Endothelial cell of umbilical vein (primary cell): ENCODE results near the gene MUL1. TPM values are rescaled to one million over a fixed set of nuclear protein-coding genes. Genes with fewer than 3 reads are reported as not detected.

ENCODE experiments used
- BruUV-seq: library from RNA; stranded (reverse); fragments of 400-500 nt; replicated peaks from 2 replicates; lab custom pipeline; 2021; lab: Mats Ljungman, UMichigan
- CTCF ChIA-PET: fragments of 300-600, 350-600 bp; sonication (Branson Sonifier 250); formaldehyde crosslinking; loops from one replicate; lab custom pipeline; 2021; ENCODE audit warnings: antibody characterized with exemption, inconsistent platforms; lab: Charles Lee
- POLR2A ChIA-PET: fragments of 300-600, 350-600 bp; sonication (Branson Sonifier 250); formaldehyde crosslinking; loops from one replicate; lab custom pipeline; 2021; ENCODE audit warnings: antibody characterized with exemption, inconsistent platforms; lab: Charles Lee
- DNase-seq: peaks from one replicate; pipeline ENCODE4 v3.0.0-alpha.2; 2011; ENCODE audit warnings: low read depth, low spot score
- FAIRE-seq: peaks from 2 replicates; lab custom pipeline; 2011; peaks lifted over from hg19 to GRCh38; lab: Jason Lieb, UNC
- H2AFZ ChIP-seq: 2 replicates; pipeline ENCODE4 v1.6.0; 2012; ENCODE audit warnings: low read depth, low read length, control low read depth, inconsistent platforms
- H3K27ac ChIP-seq: 2 replicates; pipeline ENCODE4 v1.5.1; 2011; ENCODE audit warnings: low read depth, mild to moderate bottlenecking, control low read depth, low read length, moderate library complexity; ENCODE audit not compliant: insufficient read depth
- H3K27me3 ChIP-seq, 2 experiments: 2 replicates each; pipeline versions ENCODE4 v1.6.0 to v1.6.1; 2011; ENCODE audit warnings: low read length in 2 of 2, mixed read lengths in 1 of 2; ENCODE audit not compliant: control insufficient read depth in 2 of 2, insufficient read depth in 2 of 2
- H3K36me3 ChIP-seq, 2 experiments: 2 replicates in 1 of 2; 3 replicates in 1 of 2; pipeline ENCODE4 v1.5.1; 2011; ENCODE audit warnings: low read length in 2 of 2, mild to moderate bottlenecking in 1 of 2, moderate library complexity in 1 of 2; ENCODE audit not compliant: control insufficient read depth in 2 of 2, insufficient read depth in 2 of 2; ENCODE audit errors: extremely low read depth in 1 of 2
- H3K4me1 ChIP-seq: 3 replicates; pipeline ENCODE4 v1.5.1; 2011; ENCODE audit warnings: mild to moderate bottlenecking, low read length; ENCODE audit not compliant: control insufficient read depth, insufficient read depth; ENCODE audit errors: extremely low read depth
- H3K4me2 ChIP-seq: 2 replicates; pipeline ENCODE4 v1.6.1; 2011; ENCODE audit warnings: low read length, control low read depth, mixed read lengths; ENCODE audit not compliant: insufficient read depth
- H3K4me3 ChIP-seq, 3 experiments: fragments of 200-600 bp in 1 of 3; sonication (generic), shearing (Covaris generic) in 1 of 3; replicated peaks in 1 of 3; 2 replicates each; pipeline ENCODE4 v1.5.1; 2011 to 2016; ENCODE audit warnings: control low read depth in 3 of 3, low read length in 3 of 3, mild to moderate bottlenecking in 2 of 3, inconsistent platforms in 1 of 3, low read depth in 1 of 3, moderate library complexity in 1 of 3; ENCODE audit not compliant: insufficient read depth in 1 of 3
- H3K79me2 ChIP-seq: 2 replicates; pipeline ENCODE4 v1.6.0; 2012; ENCODE audit warnings: low read length, inconsistent platforms; ENCODE audit not compliant: control insufficient read depth, insufficient read depth
- H3K9ac ChIP-seq: replicated peaks from 2 replicates; pipeline ENCODE3; 2011; ENCODE audit warnings: low read length, control low read depth; ENCODE audit not compliant: insufficient read depth; ENCODE audit errors: extremely low read depth
- H3K9me1 ChIP-seq: replicated peaks from 3 replicates; pipeline ENCODE4 v1.6.0; 2011; ENCODE audit warnings: mild to moderate bottlenecking, low read length; ENCODE audit not compliant: control insufficient read depth, insufficient read depth; ENCODE audit errors: extremely low read depth
- H3K9me3 ChIP-seq: replicated peaks from 2 replicates; pipeline ENCODE4 v1.5.1; 2012; ENCODE audit warnings: low read length, inconsistent platforms; ENCODE audit not compliant: control insufficient read depth, insufficient read depth
- H4K20me1 ChIP-seq: replicated peaks from 2 replicates; pipeline ENCODE3; 2011; ENCODE audit warnings: mild to moderate bottlenecking, low read length; ENCODE audit not compliant: control insufficient read depth, insufficient read depth; ENCODE audit errors: extremely low read depth
- EZH2 ChIP-seq: IDR thresholded peaks from 2 replicates; pipeline ENCODE4 v1.6.1; 2012; ENCODE audit warnings: borderline replicate concordance, low read depth, mild to moderate bottlenecking, moderate library complexity, low read length, inconsistent platforms; ENCODE audit not compliant: severe bottlenecking
- GATA2 ChIP-seq: IDR thresholded peaks from 2 replicates; pipeline ENCODE4 v1.7.0; 2011; ENCODE audit warnings: low read depth, mild to moderate bottlenecking, moderate library complexity, mixed read lengths, low read length; ENCODE audit not compliant: insufficient read length, insufficient read depth
- JUN ChIP-seq: IDR thresholded peaks from 2 replicates; pipeline ENCODE4 v1.6.1; 2011; ENCODE audit warnings: borderline replicate concordance, low read depth; ENCODE audit not compliant: insufficient read length, insufficient read depth
- MYC ChIP-seq: IDR thresholded peaks from one replicate; pipeline ENCODE4 v1.6.1; 2011; ENCODE audit warnings: mild to moderate bottlenecking, low read depth, low read length
- POLR2A ChIP-seq: IDR thresholded peaks from 2 replicates; pipeline ENCODE4 v1.6.1; 2012; ENCODE audit warnings: low read depth, mild to moderate bottlenecking, control low read depth, low read length
- POLR2AphosphoS5 ChIP-seq: IDR thresholded peaks from 2 replicates; pipeline ENCODE4 v1.6.1; 2012; ENCODE audit warnings: low read depth, mild to moderate bottlenecking, control low read depth, low read length, moderate library complexity; ENCODE audit not compliant: insufficient read depth
- dilution Hi-C: fragments of 300-500 bp; cut with MboI; formaldehyde crosslinking; loops from one replicate; pipeline ENCODE4 v1.15.0; 2019; ENCODE audit warnings: low sequenced_read_pairs; ENCODE audit not compliant: extremely low pct_ligation_motif_present
- intact Hi-C: fragments of 100-400 bp; cut with micrococcal nuclease; formaldehyde crosslinking; loops from one replicate; pipeline ENCODE4 v1.10.0; 2022
- polyA plus RNA-seq, 4 experiments: library from polyadenylated mRNA; depleted of rRNA in 3 of 4; stranded (reverse) in 3 of 4; unstranded in 1 of 4; fragments of >200 nt; gene quantifications; 2 replicates each; pipeline versions ENCODE4 v1.2.1 to v1.2.3, GENCODE V29; 2011 to 2012; ENCODE audit warnings: missing spikeins in 1 of 4
- total RNA-seq: library from RNA; stranded (reverse); gene quantifications from 2 replicates; pipeline ENCODE4 v1.2.3, GENCODE V29; 2021
- TF ChIP-seq, protein P1 (sequence below): IDR thresholded peaks from 2 replicates; pipeline ENCODE4 v1.6.1; 2011; ENCODE audit not compliant: insufficient read depth, insufficient read length
- TF ChIP-seq, protein P2 (sequence below), 2 donors: IDR thresholded peaks; 1 replicate in 1 of 2; 2 replicates in 1 of 2; pipeline ENCODE4 v1.5.1; 2011; ENCODE audit warnings: low read length in 2 of 2, mild to moderate bottlenecking in 2 of 2, moderate library complexity in 2 of 2, control low read depth in 1 of 2, inconsistent platforms in 1 of 2, low read depth in 1 of 2; ENCODE audit not compliant: insufficient read depth in 1 of 2; ENCODE audit errors: extremely low read depth in 1 of 2

Gene MUL1
- total and polyA plus RNA-seq, 2 donors (not counting 3 experiments of a cell fraction or from before 2014, with no cell fraction given) = 28.3 to 29.5 TPM

DNA sequence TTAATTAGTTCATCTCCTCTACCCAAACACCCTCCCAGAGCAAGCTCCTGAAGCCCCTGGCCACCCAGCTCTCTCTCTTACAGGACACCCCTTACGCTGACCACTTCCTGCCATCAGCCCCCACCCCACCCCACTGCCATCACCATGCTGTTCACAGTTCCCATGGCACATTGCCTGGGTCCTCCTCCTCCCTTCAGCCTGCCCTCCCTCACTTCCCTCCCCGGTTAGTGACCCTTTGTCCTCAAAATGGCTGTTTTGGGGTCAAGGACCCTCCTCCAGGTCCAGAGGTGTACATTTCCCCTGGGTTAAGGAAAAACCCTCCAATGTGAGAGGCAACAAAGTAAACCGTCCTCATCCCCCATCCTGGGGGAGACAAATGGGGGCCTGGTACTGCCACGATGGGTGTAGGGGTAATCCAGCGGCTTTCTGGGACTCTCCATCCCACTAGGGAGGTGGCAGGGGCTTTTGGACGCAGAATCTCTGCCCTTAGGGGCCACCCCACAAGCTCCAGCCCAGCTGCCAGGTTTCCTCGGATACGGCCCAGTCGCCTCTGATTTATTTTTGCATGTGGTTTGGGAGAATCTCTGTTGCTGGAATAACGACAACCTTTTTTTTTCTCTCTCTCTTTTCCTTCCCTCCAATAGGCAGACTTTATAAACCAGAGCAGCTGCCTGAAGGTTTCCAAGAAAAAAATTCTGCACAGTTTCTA lies 30.4 kb downstream of the MUL1 start:
- DNase-seq = no peak
- H3K27ac ChIP-seq = no peak overlapping the region

GRCh38 chr1:20476265-20477038 lies 31.5 kb downstream of the MUL1 start:
- Histone ChIP-seq H3K27ac (no peak overlapping the region), H4K20me1 (no peaks in the 10 kb centered on the region), H3K27me3 (peaks cover 0 to 3% of the 10 kb centered on the region in 2 experiments), H3K79me2 (no peaks in the 10 kb centered on the region), H2AFZ (no peak overlapping the region), H3K9me3 (no peaks in the 10 kb centered on the region), H3K36me3 (no peaks in the 10 kb centered on the region), H3K9me1 (no peaks in the 10 kb centered on the region), H3K9ac (no peak overlapping the region), H3K4me3 (no peak overlapping the region), H3K4me2 (no peak overlapping the region), H3K4me1 (peaks cover 5% of the 10 kb centered on the region)
- ChIA-PET POLR2A (no interaction called here), CTCF (interaction anchor here (1.0 to 1.3 kb wide), 2 partner anchors 8 to 18 kb away, joined by 3 to 4 read pairs; no protein-coding TSS in a partner anchor)
- no TSS peak for BruUV-seq
- dilution Hi-C loops (no loop called here), intact Hi-C loops (no loop called here)
- FAIRE-seq = no peak
- no peak for TF ChIP-seq EZH2
- TF ChIP-seq JUN = no peak
- no peak for TF ChIP-seq MYC
- TF ChIP-seq, protein P1, sequence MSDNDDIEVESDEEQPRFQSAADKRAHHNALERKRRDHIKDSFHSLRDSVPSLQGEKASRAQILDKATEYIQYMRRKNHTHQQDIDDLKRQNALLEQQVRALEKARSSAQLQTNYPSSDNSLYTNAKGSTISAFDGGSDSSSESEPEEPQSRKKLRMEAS = no peak
- no peak for TF ChIP-seq POLR2A
- no peak for TF ChIP-seq POLR2AphosphoS5
- TF ChIP-seq, protein P2, sequence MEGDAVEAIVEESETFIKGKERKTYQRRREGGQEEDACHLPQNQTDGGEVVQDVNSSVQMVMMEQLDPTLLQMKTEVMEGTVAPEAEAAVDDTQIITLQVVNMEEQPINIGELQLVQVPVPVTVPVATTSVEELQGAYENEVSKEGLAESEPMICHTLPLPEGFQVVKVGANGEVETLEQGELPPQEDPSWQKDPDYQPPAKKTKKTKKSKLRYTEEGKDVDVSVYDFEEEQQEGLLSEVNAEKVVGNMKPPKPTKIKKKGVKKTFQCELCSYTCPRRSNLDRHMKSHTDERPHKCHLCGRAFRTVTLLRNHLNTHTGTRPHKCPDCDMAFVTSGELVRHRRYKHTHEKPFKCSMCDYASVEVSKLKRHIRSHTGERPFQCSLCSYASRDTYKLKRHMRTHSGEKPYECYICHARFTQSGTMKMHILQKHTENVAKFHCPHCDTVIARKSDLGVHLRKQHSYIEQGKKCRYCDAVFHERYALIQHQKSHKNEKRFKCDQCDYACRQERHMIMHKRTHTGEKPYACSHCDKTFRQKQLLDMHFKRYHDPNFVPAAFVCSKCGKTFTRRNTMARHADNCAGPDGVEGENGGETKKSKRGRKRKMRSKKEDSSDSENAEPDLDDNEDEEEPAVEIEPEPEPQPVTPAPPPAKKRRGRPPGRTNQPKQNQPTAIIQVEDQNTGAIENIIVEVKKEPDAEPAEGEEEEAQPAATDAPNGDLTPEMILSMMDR (IDR thresholded peaks at IDR 0.05; ENCODE audit: extremely low read depth in 1 of 2, insufficient read depth in 1 of 2, low read depth in 1 of 2, low read length in 2 of 2) = no peak
- TF ChIP-seq GATA2 = no peak
- no peak for DNase-seq

More for the DNA sequence above, 30.4 kb downstream of the MUL1 start:
- Histone ChIP-seq H3K9me3 (no peaks in the 10 kb centered on the region), H3K4me1 (peaks cover 5% of the 10 kb centered on the region), H3K27me3 (peaks cover 0 to 3% of the 10 kb centered on the region in 2 experiments), H4K20me1 (no peaks in the 10 kb centered on the region), H3K4me3 (no peak overlapping the region), H2AFZ (no peak overlapping the region), H3K79me2 (no peaks in the 10 kb centered on the region), H3K4me2 (no peak overlapping the region), H3K9me1 (no peaks in the 10 kb centered on the region), H3K36me3 (no peaks in the 10 kb centered on the region), H3K9ac (no peak overlapping the region)
- no peak for FAIRE-seq
- intact Hi-C loops = no loop called here
- ChIA-PET POLR2A (no interaction called here), CTCF (interaction anchor here (1.0 kb wide), 1 partner anchor 17 kb away, joined by 3 read pairs; no protein-coding TSS in a partner anchor)
- dilution Hi-C loops = no loop called here
- BruUV-seq = no TSS peak
- TF ChIP-seq, protein P1 = no peak
